GM21447 (cell line): ENCODE results near the gene CASD1.

ENCODE experiments used
- ATAC-seq: cut with Tn5 transposase; IDR thresholded peaks from one replicate; pipeline ENCODE4 v1.9.1; 2021; ENCODE audit not compliant: unreplicated experiment

The CASD1 gene

DNA sequence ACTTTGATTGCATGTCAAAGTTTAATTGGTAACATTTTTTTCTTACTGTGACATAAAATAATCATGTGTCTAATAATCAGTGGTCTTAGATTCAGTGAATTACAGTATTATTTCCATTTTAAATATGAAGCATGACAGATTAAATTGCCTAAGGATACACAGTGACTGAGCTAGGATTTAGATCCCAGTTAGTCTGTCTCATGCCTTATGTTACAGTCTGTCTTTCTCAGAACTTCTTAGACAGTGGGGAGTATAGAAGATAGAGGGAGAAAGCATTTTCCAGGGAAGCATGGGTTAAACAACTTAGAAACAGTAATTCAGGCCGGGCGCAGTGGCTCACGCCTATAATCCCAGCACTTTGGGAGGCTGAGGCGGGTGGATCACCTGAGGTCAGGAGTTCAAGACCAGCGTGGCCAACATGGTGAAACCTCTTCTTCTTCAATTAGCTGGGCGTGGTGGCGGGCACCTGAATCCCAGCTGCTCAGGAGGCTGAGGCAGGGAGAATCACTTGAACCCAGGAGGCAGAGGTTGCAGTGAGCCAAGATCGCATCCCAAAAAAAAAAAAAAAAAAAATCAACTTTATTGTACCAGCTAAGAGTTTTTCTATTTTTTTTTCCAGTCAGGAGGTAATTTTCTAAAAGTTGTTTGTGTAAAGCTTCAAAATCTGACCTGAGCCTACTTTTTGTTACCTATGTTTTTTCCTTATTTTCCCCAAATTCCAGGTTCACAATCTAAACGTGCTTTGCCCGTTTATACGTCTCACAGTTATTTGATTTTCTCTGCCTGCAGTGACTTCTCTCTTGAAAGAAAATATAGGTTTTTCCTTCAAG is 3.3 kb downstream of the CASD1 start:
- ATAC-seq, result no peak

GRCh38 chr7:94513565-94513860 is 3.9 kb downstream of the CASD1 start:
- ATAC-seq, result no peak

DNA sequence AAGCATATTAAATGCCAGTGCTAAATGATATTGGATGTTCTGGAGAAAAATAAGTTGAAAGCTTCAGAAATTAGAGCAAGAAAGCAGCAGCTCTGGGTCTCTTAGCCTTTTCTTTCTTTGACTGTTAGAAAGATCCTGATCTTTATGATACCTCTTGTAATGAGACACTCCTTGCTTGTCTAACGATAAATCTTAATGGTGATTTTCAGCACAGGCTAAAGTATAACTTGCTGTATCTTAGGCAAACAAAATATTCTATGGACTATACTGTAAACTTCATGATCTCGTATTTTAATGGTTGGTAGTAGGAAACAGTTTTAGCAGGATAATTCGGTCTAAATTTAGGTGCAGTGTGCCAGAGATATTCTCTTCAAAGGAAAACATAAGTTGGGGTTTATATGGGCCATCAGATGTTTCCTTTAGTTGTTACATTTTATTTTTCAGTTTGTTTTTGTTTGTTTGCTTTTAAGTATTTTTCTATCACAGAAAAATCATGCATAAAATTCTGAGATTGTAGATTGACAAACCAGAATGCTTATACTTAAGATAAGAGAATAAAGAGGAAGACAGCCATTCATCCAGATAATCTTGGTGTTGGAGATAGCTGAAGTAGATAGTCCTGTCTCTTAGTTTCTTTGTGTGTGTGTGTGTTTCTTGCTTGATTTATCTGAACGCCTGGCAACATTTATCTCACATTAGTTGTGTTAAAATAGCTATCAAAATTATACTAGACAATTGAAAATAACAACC is 4.7 kb downstream of the CASD1 start:
- no peak for ATAC-seq

DNA sequence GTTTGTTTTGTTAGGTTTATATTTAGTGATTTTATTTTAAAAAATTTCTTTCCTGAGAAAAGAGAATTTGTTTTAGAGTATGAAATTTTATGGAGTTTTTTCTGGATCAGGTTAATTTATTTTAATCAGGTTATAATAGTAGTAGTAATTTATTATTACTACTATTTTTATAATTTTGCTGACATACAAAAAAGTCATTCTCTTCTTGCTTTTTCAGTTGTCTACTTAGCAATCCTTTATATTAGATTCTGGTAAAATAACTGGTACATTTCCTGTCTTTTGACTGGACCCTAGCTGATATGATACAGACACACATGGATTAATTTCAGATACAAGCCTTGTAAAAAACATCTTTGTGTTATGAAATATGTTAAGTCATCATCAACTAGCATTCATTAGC is 5.3 kb downstream of the CASD1 start:
- no peak for ATAC-seq

GRCh38 chr7:94525923-94526322 is 16.3 kb downstream of the CASD1 start:
- ATAC-seq, result no peak

- no peak for ATAC-seq
Measured at GRCh38 chr7:94529516-94529915, 19.9 kb downstream of the CASD1 start.

- ATAC-seq, result no peak
Measured at GRCh38 chr7:94530109-94530508, 20.5 kb downstream of the CASD1 start.

DNA sequence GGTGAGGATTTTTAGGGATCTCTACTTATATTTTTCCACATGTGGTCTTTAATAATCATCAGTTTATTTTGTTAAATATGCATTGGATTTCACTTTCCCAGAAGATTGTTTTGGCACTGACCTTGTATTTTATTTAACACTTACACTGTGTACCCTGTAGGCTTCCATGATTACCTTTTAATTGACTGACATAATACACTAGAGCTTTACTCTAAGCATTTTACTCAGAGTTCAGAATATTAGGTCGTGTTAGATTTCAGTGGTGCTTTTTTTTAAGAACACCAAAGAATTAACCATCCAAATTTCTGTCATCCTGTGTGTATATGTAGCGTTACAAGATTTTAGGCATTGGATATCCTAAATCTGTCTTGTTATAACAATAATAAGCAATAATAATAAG is 23.1 kb downstream of the CASD1 start:
- ATAC-seq, result no peak

DNA sequence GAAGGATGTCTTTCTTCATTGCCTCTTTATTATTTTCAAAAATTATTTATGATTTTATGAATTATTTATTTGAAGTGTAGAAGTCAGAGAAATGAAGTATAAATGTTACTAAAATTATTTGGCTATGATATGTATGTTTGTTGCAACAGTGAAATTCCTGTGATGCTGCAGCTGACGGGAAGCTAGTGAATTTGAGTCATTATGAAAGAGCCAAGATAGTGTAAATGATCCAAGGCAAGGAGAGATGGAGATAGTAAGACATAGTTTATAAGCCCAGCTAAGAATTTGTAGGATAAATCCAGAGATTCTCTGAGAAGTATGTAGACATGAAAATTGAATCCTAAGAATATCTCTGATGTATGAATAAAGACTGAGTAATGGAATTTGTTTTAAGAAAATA is 30.8 kb downstream of the CASD1 start:
- ATAC-seq, result no peak

DNA sequence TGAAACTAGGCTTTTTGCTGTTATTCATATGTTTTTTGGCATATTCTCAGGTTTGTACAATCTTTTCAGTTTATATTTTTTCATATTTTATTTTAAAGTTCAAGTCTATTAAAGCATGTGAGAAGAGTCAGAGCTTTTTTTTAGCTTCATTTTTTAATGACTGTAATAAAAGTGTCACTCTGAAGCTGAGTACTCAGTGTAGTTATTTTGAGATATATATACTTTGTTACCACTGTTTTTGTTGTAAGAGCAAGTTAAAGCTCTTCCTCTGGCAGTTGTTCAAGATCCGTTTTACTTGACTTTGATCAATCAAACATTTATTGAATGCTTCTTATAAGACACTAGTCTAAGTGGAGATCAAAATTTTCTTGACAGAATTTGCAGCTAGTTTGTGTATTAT is 37.5 kb downstream of the CASD1 start:
- no peak for ATAC-seq

GRCh38 chr7:94556028-94556427 is 46.4 kb downstream of the CASD1 start:
- peak; percentile 79 for ATAC-seq

DNA sequence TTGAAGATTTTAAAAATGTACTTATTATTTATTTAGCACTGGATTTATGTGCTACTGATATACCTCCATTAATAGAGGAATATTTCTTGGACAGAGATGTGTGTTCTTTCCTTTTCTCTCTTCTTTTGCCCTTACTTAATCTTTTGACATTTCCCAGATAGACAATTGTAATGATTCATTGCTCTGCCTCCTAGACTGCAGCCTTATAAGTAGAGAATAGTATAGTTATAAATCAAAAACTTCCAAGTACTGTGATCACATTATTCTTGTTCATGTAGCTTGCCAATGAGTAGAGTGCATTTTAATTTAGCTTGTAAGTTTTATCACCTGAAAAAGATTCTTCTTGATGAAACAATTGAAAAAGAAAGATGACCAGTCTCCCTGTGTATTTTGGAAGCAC is 47.6 kb downstream of the CASD1 start:
- ATAC-seq, result no peak

GRCh38 chr7:94559972-94560371 is 50.4 kb downstream of the CASD1 start:
- ATAC-seq, result no peak

DNA sequence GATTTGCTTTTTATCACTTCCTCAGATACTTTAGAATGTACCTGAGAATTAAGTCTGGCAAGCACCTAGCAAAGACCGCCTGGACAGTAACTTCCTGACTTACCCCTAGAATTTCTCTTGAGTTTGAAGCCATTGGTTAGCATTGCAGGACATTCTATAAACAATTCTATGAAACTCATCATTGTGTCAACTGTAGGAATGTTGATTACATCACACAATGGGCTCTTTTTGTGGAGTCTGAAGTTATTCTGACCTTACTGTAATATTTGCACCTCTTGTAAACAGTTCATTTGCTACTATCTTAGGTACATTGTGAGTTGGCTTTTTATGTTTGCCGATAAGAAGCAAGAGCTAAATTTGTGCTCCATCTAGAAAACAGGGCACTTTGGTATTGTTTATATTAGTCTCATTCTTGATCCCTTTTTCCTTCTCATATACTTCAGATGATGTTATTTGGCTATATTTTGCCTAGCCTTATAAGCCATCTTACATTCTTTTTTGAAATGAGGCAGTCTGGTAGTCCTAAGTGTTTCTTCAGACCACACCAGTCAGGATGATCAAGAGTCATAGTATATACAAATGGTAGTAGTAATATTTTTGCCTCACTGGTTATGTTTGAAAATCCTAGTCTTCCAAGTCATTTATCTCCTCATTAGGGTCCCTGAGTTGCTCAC is 52.4 kb downstream of the CASD1 start:
- ATAC-seq, result no peak

DNA sequence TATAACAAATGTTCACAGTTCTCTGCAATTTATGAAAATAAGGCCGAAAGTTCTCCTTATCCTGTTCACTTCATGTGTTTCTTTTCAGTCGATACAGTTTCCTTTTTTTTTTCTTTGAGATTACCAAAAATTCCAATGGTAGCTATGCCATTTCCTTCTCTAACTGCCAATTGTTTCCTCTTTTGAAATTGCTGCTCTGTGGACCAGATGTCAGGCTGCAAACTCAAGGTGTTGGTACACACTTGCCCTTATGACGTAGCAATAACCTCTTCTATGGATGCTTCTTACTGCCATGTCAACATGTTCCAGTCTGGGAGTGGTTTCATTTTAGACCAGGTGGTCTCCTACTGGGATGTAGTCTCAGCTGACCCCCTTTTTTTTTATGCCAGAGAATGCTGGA is 52.9 kb downstream of the CASD1 start:
- no peak for ATAC-seq

DNA sequence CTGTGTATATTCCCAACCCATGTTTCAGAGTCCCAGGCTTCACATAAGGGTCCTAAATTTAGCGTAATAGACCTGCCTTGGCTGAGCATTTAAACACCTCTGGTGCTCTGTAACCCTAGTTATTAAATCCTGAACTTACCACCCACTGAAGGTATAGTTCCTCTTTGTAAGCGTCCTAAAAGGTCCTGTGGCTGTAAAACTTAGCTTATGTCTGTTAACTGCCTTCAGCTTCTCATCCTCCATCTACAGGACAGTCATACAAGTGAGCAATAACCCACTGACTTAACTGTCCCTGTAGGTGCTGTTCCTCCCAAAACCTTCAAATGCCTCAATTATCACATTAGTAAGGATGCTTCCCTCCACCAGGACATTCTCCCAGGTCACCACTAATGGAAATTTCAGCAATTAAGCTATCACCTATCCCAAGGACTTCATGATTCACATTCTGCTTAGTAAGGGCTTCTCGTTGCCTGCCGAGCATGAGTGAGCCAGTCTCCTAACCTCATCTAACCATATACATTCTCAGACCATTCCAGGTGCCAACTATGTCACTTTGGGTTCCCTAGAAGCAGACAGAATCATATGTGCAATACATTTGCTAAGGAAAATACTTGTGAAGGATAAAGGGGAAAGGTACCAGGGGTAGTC is 55.8 kb downstream of the CASD1 start:
- ATAC-seq, result no peak

GRCh38 chr7:94567396-94567795 is 57.8 kb downstream of the CASD1 start:
- ATAC-seq, result no peak

GRCh38 chr7:94571816-94572215 is 62.2 kb downstream of the CASD1 start:
- ATAC-seq, result no peak

DNA sequence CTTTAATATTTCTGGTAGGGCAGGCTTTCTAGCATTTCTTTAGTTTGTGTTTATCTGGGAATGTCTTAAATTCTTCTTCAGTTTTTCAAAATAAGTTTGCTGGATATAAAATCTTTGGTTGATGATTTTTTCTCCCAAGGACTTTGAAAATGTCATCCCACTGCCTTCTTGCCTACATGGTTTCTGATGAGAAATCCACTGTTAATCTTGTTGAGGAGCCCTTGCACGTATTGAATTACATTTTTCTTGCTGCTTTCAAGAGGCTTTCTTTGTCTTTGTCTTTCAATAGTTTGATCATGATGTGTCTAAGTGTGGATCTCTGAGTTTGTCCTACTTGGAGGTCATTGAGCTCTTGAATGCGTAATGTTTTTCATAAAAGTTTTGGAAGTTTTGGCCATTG is 66.0 kb downstream of the CASD1 start:
- ATAC-seq, result no peak

GRCh38 chr7:94576316-94576715 is 66.7 kb downstream of the CASD1 start:
- ATAC-seq, result no peak

DNA sequence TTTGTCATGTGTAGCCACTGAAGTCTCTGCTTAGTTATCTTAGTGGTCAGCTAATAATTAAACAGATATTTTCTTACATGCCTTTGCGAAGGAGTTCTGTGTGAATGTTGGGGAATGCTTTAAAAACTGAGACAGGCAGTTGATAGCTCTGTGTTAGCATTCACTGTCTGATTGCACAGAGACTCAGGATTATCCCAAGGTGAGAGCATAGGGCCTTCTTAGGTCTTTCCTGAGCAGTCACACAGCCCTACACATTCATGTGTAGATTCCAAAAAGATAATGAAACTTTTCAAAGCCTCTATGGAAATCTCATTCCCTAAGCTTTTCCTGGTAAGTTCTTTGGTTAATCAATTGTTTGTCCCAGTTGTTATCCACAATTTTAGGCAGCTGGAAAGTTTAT is 67.7 kb downstream of the CASD1 start:
- no peak for ATAC-seq

GRCh38 chr7:94578614-94579013 is 69.0 kb downstream of the CASD1 start:
- ATAC-seq, result no peak
